Measurements from ENCODE around the gene PRR33. TPM values are rescaled to one million over a fixed set of nuclear protein-coding genes. Genes with fewer than 3 reads are reported as not detected.
A peak's percentile ranks its signal among the peaks of the same experiment; 100 is the strongest.

PRR33 gene
- total RNA-seq, 2 donors from 2014 or later: not detected

DNA sequence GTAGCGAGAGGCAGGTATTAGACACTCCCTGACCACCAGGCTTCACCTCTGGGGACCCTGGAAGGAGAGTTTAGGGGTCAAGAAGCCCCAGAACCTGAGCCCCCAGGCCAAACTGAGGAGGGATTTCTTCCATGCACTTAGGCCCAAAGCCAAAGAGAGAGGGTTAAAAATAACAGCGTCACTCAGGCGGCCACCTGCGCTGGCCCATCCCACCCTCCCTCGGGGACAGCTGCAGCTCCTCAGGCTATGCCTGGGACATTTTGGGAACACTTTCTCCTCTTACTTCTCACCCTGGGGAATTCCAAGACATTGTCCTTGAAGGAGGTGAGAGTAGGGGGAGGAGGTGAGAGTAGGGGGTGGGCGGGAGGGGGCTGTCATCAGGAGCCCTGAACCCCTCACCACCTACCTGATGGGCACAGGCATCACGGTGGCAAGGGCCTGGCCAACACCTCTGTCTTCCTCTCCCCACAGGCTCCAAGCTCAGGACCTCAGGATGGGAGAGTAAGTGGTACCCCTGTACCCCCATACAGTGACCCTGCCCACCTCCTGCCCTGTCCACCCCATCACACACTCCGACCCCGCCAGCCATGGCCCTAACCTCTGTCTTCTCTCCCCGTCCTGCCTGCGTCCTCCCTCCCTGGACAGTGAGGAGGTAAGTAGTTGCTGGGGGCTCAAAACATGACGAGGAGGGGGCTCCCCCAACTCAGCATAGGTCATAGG is 52.3 kb downstream of the PRR33 start:
- H3K27me3 ChIP-seq: no peaks in the 10 kb centered on the region
- TF ChIP-seq, protein P1, sequence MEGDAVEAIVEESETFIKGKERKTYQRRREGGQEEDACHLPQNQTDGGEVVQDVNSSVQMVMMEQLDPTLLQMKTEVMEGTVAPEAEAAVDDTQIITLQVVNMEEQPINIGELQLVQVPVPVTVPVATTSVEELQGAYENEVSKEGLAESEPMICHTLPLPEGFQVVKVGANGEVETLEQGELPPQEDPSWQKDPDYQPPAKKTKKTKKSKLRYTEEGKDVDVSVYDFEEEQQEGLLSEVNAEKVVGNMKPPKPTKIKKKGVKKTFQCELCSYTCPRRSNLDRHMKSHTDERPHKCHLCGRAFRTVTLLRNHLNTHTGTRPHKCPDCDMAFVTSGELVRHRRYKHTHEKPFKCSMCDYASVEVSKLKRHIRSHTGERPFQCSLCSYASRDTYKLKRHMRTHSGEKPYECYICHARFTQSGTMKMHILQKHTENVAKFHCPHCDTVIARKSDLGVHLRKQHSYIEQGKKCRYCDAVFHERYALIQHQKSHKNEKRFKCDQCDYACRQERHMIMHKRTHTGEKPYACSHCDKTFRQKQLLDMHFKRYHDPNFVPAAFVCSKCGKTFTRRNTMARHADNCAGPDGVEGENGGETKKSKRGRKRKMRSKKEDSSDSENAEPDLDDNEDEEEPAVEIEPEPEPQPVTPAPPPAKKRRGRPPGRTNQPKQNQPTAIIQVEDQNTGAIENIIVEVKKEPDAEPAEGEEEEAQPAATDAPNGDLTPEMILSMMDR (IDR thresholded peaks at IDR 0.05): no peak
- no peak for TF ChIP-seq POLR2A (IDR thresholded peaks at IDR 0.05)
- no peak overlapping the region for H3K4me3 ChIP-seq
- H3K36me3 ChIP-seq (replicated peaks in 1 of 2; ENCODE audit: insufficient read depth in 1 of 2, low read depth in 2 of 2): no peaks in the 10 kb centered on the region
- 64 to 79% methylated on average over 9 to 12 of the region's 12 CpGs for WGBS, 2 donors
- ATAC-seq: no peak
- no peaks in the 10 kb centered on the region for H3K9me3 ChIP-seq
- intact Hi-C loops (cut with DNase I): no loop called here
- DNase-seq: no peak
- H3K4me1 ChIP-seq: peaks cover 79% of the 10 kb centered on the region
- H3K27ac ChIP-seq: peak overlapping the region in 3 of 4 donors; percentile 94 to 98 (median 96)

DNA sequence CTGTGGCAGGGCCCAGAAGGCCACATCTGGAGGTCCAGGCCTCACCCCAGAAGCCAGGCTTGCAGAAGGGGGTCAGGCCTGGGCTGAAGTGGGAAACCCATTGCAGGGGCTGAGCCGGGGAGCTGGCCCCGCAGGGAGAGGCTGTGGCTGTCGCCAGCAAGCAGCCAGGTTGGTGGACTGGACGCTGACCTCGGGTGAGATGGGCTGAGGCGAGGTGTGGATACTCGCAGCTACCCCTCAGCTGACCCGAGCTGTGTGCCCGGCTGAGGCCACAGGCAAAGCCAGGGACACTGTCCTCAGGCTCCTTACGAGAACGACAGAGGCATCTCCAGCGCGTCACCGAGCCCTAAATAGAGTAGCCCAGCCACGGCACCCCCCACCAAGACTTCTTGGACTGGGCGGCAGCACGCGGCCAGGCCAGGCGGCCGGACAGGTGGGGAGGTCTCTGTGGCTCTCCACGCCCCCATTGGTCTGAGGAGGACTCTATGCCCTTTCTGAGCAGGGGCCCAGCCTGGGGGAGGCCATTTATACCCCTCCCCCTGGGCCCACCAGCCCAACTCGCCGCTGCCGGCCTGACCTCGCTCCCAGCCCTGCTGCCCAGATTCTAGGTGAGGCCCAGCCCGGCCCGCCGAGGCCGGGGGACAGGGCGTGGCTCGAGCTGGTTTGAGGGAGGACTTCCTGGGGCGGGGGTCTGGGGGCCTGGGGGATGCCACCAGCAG is 53.1 kb downstream of the PRR33 start, which contains the start of gene TNNI2:
TNNI2 (plus strand) TSS at position 556 of the 719 bp plus-strand sequence. CDS start 716 bp downstream, outside the sequence.
- Histone ChIP-seq H3K27ac (peak within 1 kb of the TSS in 3 of 4 donors; percentile 94 to 98 (median 96)), H3K36me3 (replicated peaks in 1 of 2; ENCODE audit: insufficient read depth in 1 of 2, low read depth in 2 of 2) (no peaks in the 10 kb centered on the region), H3K27me3 (no peaks in the 10 kb centered on the region), H3K4me1 (peaks cover 77% of the 10 kb centered on the region), H3K4me3 (no peak within 1 kb of the TSS), H3K9me3 (no peaks in the 10 kb centered on the region)
- peak in 2 of 4 donors; percentile 8 to 22 for DNase-seq
- intact Hi-C loops (cut with DNase I): no loop called here
- 84 to 86% methylated on average over 16 to 31 of the region's 32 CpGs for WGBS, 2 donors
- TF ChIP-seq, protein P1 (IDR thresholded peaks at IDR 0.05): no peak
- TF ChIP-seq POLR2A (IDR thresholded peaks at IDR 0.05): no peak
- no peak for ATAC-seq

Small RNA genes lying within 50 kb of the gene (microRNA-seq; reads per million reads assigned to microRNA genes)
- 0 reads per million in 2 donors for gene MIR4298 (ENCODE audit: borderline number of aligned reads in 2 of 2, borderline replicate concordance in 2 of 2)
- gene MIR7847 (ENCODE audit: borderline number of aligned reads in 2 of 2, borderline replicate concordance in 2 of 2): 0 to 0.45 reads per million in 2 donors

Small RNA genes lying within 50 kb of the gene (small RNA-seq; reads per million reads assigned to genes)
- not detected for gene AC051649.1
- not detected for gene MIR4298

Other genes with a start within 250 kb of the PRR33 start
- not detected for gene KRTAP5-6, start 194.7 kb downstream of the PRR33 start, total RNA-seq
- under 1 TPM in 1 of 2 donors, not detected in 1; 0.26 TPM for gene IFITM10, start 141.3 kb downstream of the PRR33 start, total RNA-seq
- gene CTSD, start 128.0 kb downstream of the PRR33 start, total RNA-seq: 100 to 1,000 TPM; 214 to 255 TPM
- 10 to 100 TPM in 1 of 2 donors, 1 to 10 TPM in 1; 6.0 to 32.6 TPM for gene SYT8, start 56.9 kb downstream of the PRR33 start, total RNA-seq
- 1 to 10 TPM; 3.4 to 3.6 TPM for gene TNNI2, start 52.9 kb downstream of the PRR33 start, total RNA-seq
- gene LSP1, start 38.8 kb downstream of the PRR33 start, total RNA-seq: 10 to 100 TPM in 1 of 2 donors, 1 to 10 TPM in 1; 9.9 to 11.5 TPM
- gene TNNT3, start 27.8 kb upstream of the PRR33 start, total RNA-seq: 1 to 10 TPM in 1 of 2 donors, not detected in 1; 1.6 TPM
- gene MRPL23, start 55.4 kb upstream of the PRR33 start, total RNA-seq: 10 to 100 TPM; 40.2 to 83.4 TPM
- gene H19, start 105.9 kb upstream of the PRR33 start, total RNA-seq: 100 to 1,000 TPM; 151 to 234 TPM
- 10 to 100 TPM; 10.6 to 84.0 TPM for gene IGF2, start 247.5 kb upstream of the PRR33 start, total RNA-seq